Neural cell (in vitro differentiated cells): ENCODE results near the gene LIN7B. TPM values are rescaled to one million over a fixed set of nuclear protein-coding genes. Genes with fewer than 3 reads are reported as not detected.

Experiments used
- H2AFZ ChIP-seq: fragments of 200-600, 300-800 bp; sonication (generic), shearing (Covaris generic); 2 replicates; pipeline ENCODE4 v1.6.0; 2014; ENCODE audit warnings: low read depth, mild to moderate bottlenecking, antibody characterized with exemption, low read length, moderate library complexity
- H3F3A ChIP-seq: fragments of 200-600 bp; shearing (Covaris generic); 2 replicates; pipeline ENCODE4 v1.6.1; 2016; ENCODE audit warnings: mild to moderate bottlenecking, moderate library complexity, mixed read lengths, antibody characterized with exemption, low read length; ENCODE audit not compliant: insufficient read depth, poor library complexity, severe bottlenecking
- H3K27ac ChIP-seq: fragments of 200-600, 300-800 bp; sonication (generic), shearing (Covaris generic); 2 replicates; pipeline ENCODE4 v1.5.1; 2014; ENCODE audit warnings: mild to moderate bottlenecking, low read length, moderate library complexity
- H3K27me3 ChIP-seq: fragments of 300-800, 200-600 bp; sonication (generic), shearing (Covaris generic); 2 replicates; pipeline ENCODE4 v1.6.0; 2014; ENCODE audit warnings: mild to moderate bottlenecking, low read depth, low read length, moderate library complexity; ENCODE audit not compliant: insufficient read depth
- H3K36me3 ChIP-seq: fragments of 300-800, 200-600 bp; sonication (generic), shearing (Covaris generic); 2 replicates; pipeline ENCODE4 v1.5.1; 2014; ENCODE audit warnings: mild to moderate bottlenecking, antibody characterized with exemption, low read length, moderate library complexity; ENCODE audit not compliant: insufficient read depth
- H3K4me2 ChIP-seq: fragments of 300-800, 200-600 bp; sonication (generic), shearing (Covaris generic); 2 replicates; pipeline ENCODE4 v1.6.0; 2014; ENCODE audit warnings: mild to moderate bottlenecking, low read length
- H3K4me3 ChIP-seq: fragments of 300-800, 200-600 bp; sonication (generic), shearing (Covaris generic); 2 replicates; pipeline ENCODE4 v1.5.1; 2014; ENCODE audit warnings: mild to moderate bottlenecking, low read length, moderate library complexity
- H3K79me2 ChIP-seq: fragments of 200-600 bp; shearing (Covaris generic); replicated peaks from 2 replicates; pipeline ENCODE4 v1.6.0; 2014; ENCODE audit warnings: mild to moderate bottlenecking, low read length, moderate library complexity; ENCODE audit not compliant: insufficient read depth
- H3K9ac ChIP-seq: fragments of 300-800, 200-600 bp; sonication (generic), shearing (Covaris generic); 2 replicates; pipeline ENCODE4 v1.6.1; 2016; ENCODE audit warnings: mild to moderate bottlenecking, low read length, mixed read lengths
- H3K9me2 ChIP-seq: fragments of 200-600 bp; shearing (Covaris generic); 2 replicates; pipeline ENCODE4 v1.6.1; 2016; ENCODE audit warnings: mild to moderate bottlenecking, low read length, mixed read lengths; ENCODE audit not compliant: insufficient read depth
- H3K9me3 ChIP-seq: fragments of 200-600, 300-800 bp; sonication (generic), shearing (Covaris generic); 2 replicates; pipeline ENCODE4 v1.6.1; 2016; ENCODE audit warnings: mild to moderate bottlenecking, mixed run types, low read length, moderate library complexity, mixed read lengths
- H4K20me1 ChIP-seq: fragments of 200-600 bp; shearing (Covaris generic); 2 replicates; pipeline ENCODE4 v1.6.1; 2016; ENCODE audit warnings: mild to moderate bottlenecking, mixed run types; ENCODE audit not compliant: insufficient read depth
- CTCF ChIP-seq: fragments of 450-650 bp; IDR thresholded peaks from 2 replicates; pipeline ENCODE4 v1.5.1; 2014; ENCODE audit warnings: antibody characterized with exemption, mild to moderate bottlenecking, moderate library complexity; ENCODE audit not compliant: poor library complexity, severe bottlenecking
- EP300 ChIP-seq: fragments of 450-650 bp; conservative IDR thresholded peaks from 2 replicates; pipeline ENCODE4 v1.6.1; 2014; ENCODE audit warnings: antibody characterized with exemption, mild to moderate bottlenecking, moderate library complexity; ENCODE audit not compliant: poor library complexity, severe bottlenecking
- EZH2 ChIP-seq: fragments of 200-600, 300-800 bp; shearing (Covaris generic), sonication (generic); IDR thresholded peaks from 2 replicates; pipeline ENCODE4 v1.6.1; 2014; ENCODE audit warnings: antibody characterized with exemption, low read length, borderline replicate concordance, mild to moderate bottlenecking; ENCODE audit not compliant: insufficient read depth, poor library complexity, severe bottlenecking
- MXI1 ChIP-seq: fragments of 450-650 bp; conservative IDR thresholded peaks from 2 replicates; pipeline ENCODE4 v1.6.1; 2014; ENCODE audit warnings: antibody characterized with exemption, mild to moderate bottlenecking; ENCODE audit not compliant: poor library complexity, severe bottlenecking
- POLR2AphosphoS5 ChIP-seq: IDR thresholded peaks from 2 replicates; pipeline ENCODE4 v1.6.1; 2012
- RAD21 ChIP-seq: fragments of 450-650 bp; conservative IDR thresholded peaks from 2 replicates; pipeline ENCODE4 v1.6.1; 2014; ENCODE audit warnings: antibody characterized with exemption, mild to moderate bottlenecking, moderate library complexity
- REST ChIP-seq: IDR thresholded peaks from 2 replicates; pipeline ENCODE4 v1.6.1; 2012; ENCODE audit warnings: borderline replicate concordance
- SMC3 ChIP-seq: fragments of 450-650 bp; conservative IDR thresholded peaks from 2 replicates; pipeline ENCODE4 v1.6.1; 2014; ENCODE audit warnings: antibody characterized with exemption, mild to moderate bottlenecking, moderate library complexity; ENCODE audit not compliant: poor library complexity
- TAF1 ChIP-seq: IDR thresholded peaks from 2 replicates; pipeline ENCODE4 v1.6.1; 2012; ENCODE audit warnings: low read depth
- polyA plus RNA-seq: library from polyadenylated mRNA; depleted of rRNA; stranded (reverse); fragments of >200 nt; gene quantifications from 2 replicates; pipeline ENCODE4 v1.2.3, GENCODE V29; 2014

Gene LIN7B
- polyA plus RNA-seq, 1 donor from 2014 or later: 88.7 TPM

GRCh38 chr19:49064768-49065611 lies 49.2 kb upstream of the LIN7B start, which contains the start of gene NTF4:
Gene NTF4, minus strand, starts transcription at chr19:49064818. Its CDS starts 2,821 bp downstream, at chr19:49061997.
- H2AFZ ChIP-seq: no peak within 1 kb of the TSS
- peak within 1 kb of the TSS; percentile 57 for H3K4me3 ChIP-seq
- H3K9me3 ChIP-seq: no peaks in the 10 kb centered on the region
- no peak within 1 kb of the TSS for H3K9ac ChIP-seq
- peaks cover 25% of the 10 kb centered on the region for H3K27me3 ChIP-seq
- H3K9me2 ChIP-seq: no peaks in the 10 kb centered on the region
- no peaks in the 10 kb centered on the region for H3K36me3 ChIP-seq
- no peak within 1 kb of the TSS for H3K27ac ChIP-seq
- no peak within 1 kb of the TSS for H3K4me2 ChIP-seq
- H3F3A ChIP-seq: no peaks in the 10 kb centered on the region
- H3K79me2 ChIP-seq: no peaks in the 10 kb centered on the region
- TF ChIP-seq EZH2 (no peak), TAF1 (no peak), EP300 (no peak), RAD21 (no peak), CTCF (no peak), REST (no peak), MXI1 (no peak), SMC3 (no peak), POLR2AphosphoS5 (no peak)
- no peaks in the 10 kb centered on the region for H4K20me1 ChIP-seq

- no peaks in the 10 kb centered on the region for H3K36me3 ChIP-seq
- H3K27me3 ChIP-seq: peaks cover 35% of the 10 kb centered on the region
- H3K4me3 ChIP-seq: no peak overlapping the region
- TF ChIP-seq SMC3 (no peak), TAF1 (no peak), REST (no peak), CTCF (no peak), RAD21 (no peak), MXI1 (no peak), EP300 (no peak), EZH2 (no peak), POLR2AphosphoS5 (no peak)
- no peak overlapping the region for H3K4me2 ChIP-seq
- H3F3A ChIP-seq: no peaks in the 10 kb centered on the region
- no peak overlapping the region for H2AFZ ChIP-seq
- H3K9ac ChIP-seq: no peak overlapping the region
- H4K20me1 ChIP-seq: no peaks in the 10 kb centered on the region
- no peaks in the 10 kb centered on the region for H3K9me3 ChIP-seq
- H3K9me2 ChIP-seq: no peaks in the 10 kb centered on the region
- no peaks in the 10 kb centered on the region for H3K79me2 ChIP-seq
- H3K27ac ChIP-seq: no peak overlapping the region
Measured at GRCh38 chr19:49065905-49066512, 48.2 kb upstream of the LIN7B start.
